Choroid plexus epithelial cell (primary cell): ENCODE results near the gene LCP2.
"Not testable (repeated sequence)": the region's sequence is repeated elsewhere in the genome, so short reads cannot be mapped to it uniquely, and the experiment has no call there.

Source experiments
- DNase-seq: peaks from one replicate; pipeline ENCODE4 v3.0.0-alpha.2; 2010; ENCODE audit warnings: low read depth
- H3K4me3 ChIP-seq: 2 replicates; pipeline ENCODE4 v1.5.1; 2011; ENCODE audit warnings: low read depth, mild to moderate bottlenecking, control low read depth, low read length, moderate library complexity
- TF ChIP-seq, protein P1 (sequence below): conservative IDR thresholded peaks from 2 replicates; pipeline ENCODE4 v1.5.1; 2011; ENCODE audit warnings: low read depth, mild to moderate bottlenecking, control low read depth, inconsistent platforms, low read length, moderate library complexity

LCP2 gene

DNA sequence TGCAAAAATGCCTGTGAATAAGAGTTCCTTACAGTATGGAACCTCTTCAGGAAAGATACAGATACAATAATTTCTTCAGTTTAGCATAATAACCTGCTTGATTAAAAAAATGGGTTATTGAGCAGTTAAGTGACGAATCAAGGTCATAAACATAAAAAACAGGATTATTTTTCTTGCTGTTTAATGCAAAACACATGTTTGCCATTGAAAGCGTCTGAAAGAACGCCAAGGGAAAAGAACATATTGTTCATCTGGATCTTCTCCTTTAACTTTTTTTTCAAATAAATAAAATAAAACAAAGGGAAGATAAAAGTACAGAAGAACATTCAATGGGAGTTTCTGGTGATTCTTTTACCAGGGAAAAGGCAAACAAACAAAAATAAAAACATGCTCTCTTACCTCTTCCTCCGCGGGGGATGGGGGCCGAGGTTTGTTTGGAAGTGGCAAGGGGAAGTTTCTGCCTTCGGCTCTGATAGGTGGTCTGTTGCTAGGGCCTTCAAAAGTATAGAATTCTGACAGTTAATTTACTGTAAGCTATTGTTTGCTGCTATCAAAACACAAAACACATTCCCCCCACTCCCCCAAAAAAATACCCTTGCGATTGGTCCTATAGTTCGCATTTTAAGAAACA, 44.7 kb downstream of the LCP2 start:
- TF ChIP-seq, protein P1, sequence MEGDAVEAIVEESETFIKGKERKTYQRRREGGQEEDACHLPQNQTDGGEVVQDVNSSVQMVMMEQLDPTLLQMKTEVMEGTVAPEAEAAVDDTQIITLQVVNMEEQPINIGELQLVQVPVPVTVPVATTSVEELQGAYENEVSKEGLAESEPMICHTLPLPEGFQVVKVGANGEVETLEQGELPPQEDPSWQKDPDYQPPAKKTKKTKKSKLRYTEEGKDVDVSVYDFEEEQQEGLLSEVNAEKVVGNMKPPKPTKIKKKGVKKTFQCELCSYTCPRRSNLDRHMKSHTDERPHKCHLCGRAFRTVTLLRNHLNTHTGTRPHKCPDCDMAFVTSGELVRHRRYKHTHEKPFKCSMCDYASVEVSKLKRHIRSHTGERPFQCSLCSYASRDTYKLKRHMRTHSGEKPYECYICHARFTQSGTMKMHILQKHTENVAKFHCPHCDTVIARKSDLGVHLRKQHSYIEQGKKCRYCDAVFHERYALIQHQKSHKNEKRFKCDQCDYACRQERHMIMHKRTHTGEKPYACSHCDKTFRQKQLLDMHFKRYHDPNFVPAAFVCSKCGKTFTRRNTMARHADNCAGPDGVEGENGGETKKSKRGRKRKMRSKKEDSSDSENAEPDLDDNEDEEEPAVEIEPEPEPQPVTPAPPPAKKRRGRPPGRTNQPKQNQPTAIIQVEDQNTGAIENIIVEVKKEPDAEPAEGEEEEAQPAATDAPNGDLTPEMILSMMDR, result no peak
- no peak for DNase-seq

DNA sequence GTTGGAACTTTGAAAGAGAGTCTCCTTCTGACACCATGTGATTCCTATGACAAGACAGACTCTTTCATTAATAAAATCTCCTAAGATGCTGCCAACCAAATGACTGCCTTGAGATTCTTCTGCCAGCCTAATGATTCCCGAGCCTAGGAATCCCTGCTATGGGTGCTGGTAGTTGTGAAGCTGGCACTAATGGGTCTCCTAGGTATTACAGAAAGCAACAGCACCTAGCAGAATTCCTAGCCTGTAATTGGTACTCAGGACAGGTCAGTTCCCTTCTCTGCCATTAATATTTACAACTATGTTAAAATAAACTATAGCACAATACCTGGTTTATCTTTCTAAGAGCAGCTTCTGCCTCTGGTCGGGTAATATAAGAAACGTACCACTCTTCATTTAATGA, 45.5 kb downstream of the LCP2 start:
- TF ChIP-seq, protein P1, result no peak
- DNase-seq, result no peak
- no peak overlapping the region for H3K4me3 ChIP-seq

More for the DNA sequence above, 44.7 kb downstream of the LCP2 start:
- H3K4me3 ChIP-seq, result no peak overlapping the region

DNA sequence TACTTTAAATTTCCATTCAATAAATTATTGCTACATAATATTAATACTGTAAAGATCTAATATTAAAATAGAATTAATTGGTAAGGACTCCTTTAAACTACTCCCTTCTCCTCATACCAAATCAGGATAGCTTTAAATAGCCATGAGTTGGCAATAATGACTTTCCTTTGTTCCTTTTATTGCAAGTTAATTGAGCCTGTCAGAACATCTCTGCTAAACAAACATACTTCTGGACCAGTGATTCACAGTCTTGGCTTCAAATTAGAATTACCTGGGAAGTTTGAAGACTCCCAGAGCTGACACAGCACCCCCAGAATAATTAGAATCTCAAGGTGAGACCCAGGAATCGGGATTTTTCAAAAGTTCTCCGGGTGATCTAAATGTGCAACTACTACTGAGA, 46.1 kb downstream of the LCP2 start:
- no peak for DNase-seq
- no peak overlapping the region for H3K4me3 ChIP-seq
- TF ChIP-seq, protein P1, result no peak

DNA sequence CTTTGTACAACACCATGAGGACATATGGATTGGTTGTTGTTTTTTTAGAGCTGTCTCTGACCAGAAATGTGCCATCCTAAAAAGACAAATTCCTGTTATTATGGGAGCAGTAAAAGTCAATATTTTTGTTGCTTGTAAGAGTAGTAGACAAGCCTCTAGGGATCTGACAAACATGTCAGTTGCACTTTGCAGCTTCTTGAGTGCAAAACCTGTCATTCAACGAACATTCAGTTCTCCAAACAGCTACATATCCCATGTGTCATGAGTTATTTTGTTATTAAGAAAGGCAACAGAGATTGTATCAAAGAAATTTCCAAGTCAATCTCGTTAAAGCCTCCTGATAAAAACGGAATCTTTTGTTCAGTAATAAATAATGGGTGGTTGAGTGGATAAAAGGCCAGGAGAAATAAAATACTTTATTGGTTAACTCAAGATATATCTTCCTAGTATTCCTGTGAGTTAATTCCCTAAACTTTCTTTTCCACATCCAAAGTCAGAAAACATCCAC, 46.7 kb downstream of the LCP2 start:
- DNase-seq, result no peak
- TF ChIP-seq, protein P1, result no peak
- H3K4me3 ChIP-seq, result no peak overlapping the region

DNA sequence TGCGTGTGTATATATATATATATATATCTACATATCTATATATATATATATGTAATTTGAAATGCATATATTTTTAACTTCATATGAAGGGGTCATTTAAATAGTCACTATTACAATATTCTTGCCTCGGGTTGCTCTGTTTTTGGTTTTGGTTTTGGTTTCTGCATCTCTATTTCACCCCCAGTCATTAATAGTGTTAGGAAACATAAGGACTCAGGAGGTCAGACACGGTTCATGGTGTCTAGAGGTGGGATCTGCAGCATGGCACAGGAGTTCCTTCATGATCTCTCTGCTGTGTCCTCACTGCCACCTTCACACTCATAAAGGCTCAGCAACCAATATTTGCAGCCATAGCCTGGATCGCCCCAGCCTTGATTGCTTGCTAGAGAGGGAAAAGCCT, 48.2 kb downstream of the LCP2 start:
- no peak for DNase-seq
- no peak overlapping the region for H3K4me3 ChIP-seq
- TF ChIP-seq, protein P1, result no peak

DNA sequence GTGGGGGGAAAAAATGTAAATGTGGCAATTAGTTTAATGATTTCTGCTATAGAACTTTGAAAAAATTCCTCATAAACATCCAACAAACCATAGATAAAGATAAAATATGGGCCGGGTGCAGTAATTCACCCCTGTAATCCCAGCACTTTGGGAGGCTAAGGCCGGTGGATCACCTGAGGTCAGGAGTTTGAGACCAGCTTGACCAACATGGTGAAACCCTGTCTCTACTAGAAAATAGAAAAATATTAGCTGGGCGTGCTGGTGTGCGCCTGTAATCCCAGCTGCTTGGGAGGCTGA, 48.7 kb downstream of the LCP2 start:
- H3K4me3 ChIP-seq, DNase-seq: not testable (repeated sequence)

DNA sequence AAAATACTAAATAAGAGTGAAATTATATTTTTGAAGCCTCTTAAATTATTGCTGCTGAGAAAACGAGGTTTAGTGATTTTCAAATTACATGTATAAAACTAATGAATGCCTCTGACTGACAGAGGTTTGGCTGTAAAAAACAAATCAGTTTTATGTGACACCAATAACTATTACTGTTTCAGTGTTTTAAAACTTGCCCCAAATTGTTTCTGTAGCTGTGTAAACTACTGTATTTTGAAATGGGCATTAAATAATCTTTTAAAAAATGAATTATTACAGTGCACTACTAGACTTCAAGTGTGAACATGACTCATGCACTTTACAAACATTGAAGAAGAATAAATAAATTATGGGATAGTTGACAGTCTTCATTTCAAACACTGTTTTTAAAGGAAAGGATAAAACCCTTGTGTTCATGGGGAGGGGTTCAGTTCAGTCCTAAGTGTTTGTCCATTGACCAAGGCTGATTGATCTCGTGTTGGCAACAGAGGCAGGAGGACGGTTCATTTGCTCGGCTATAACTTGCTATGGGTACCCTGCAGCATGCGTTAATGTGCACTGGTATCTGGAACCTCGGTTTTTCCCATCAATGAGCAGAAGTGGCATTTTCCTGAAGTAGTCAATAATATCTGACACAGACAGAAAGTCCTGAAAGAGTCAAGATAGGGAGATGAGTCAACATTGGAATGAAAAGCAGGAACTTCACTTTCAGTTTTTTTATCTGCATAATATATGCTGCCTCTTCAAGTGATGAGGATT, 49.2 kb downstream of the LCP2 start:
- TF ChIP-seq, protein P1, result no peak
- no peak for DNase-seq

More for the DNA sequence above, 49.2 kb downstream of the LCP2 start:
- H3K4me3 ChIP-seq, result no peak overlapping the region
